ENCODE data around the gene GPR137.

Gene GPR137

GRCh38 chr11:64249563-64250414 lies 35.9 kb upstream of the GPR137 start:
- DNase-seq = no peak

GRCh38 chr11:64250415-64251015 lies 35.1 kb upstream of the GPR137 start:
- no peak for DNase-seq

GRCh38 chr11:64251016-64251752 lies 34.5 kb upstream of the GPR137 start, which contains the start of gene PLCB3:
Gene PLCB3, plus strand, starts transcription at chr11:64251530. Its CDS starts 120 bp downstream, at chr11:64251650.
- DNase-seq = no peak

GRCh38 chr11:64251753-64252002 lies 34.0 kb upstream of the GPR137 start:
- no peak for DNase-seq

GRCh38 chr11:64252003-64252872 lies 33.4 kb upstream of the GPR137 start:
- no peak for DNase-seq

GRCh38 chr11:64253043-64253442 lies 32.6 kb upstream of the GPR137 start:
- DNase-seq = no peak

GRCh38 chr11:64253481-64253880 lies 32.2 kb upstream of the GPR137 start:
- DNase-seq = no peak

- DNase-seq = no peak
These were observed 31.3 kb upstream of the GPR137 start for GRCh38 chr11:64254326-64254725.

GRCh38 chr11:64255135-64256128 lies 30.2 kb upstream of the GPR137 start:
- DNase-seq = no peak

- no peak for DNase-seq
These were observed 29.3 kb upstream of the GPR137 start for GRCh38 chr11:64256300-64256699.

GRCh38 chr11:64258356-64258755 lies 27.3 kb upstream of the GPR137 start:
- DNase-seq = no peak

GRCh38 chr11:64258946-64259532 lies 26.6 kb upstream of the GPR137 start:
- DNase-seq = no peak

GRCh38 chr11:64259533-64260067 lies 26.0 kb upstream of the GPR137 start:
- no peak for DNase-seq

- no peak for DNase-seq
These were observed 25.4 kb upstream of the GPR137 start for GRCh38 chr11:64260147-64260708.

- DNase-seq = no peak
These were observed 24.0 kb upstream of the GPR137 start for GRCh38 chr11:64261556-64262080.

- DNase-seq = no peak
These were observed 23.2 kb upstream of the GPR137 start for GRCh38 chr11:64262271-64263002.

GRCh38 chr11:64263021-64263946 lies 22.4 kb upstream of the GPR137 start:
- no peak for DNase-seq

- DNase-seq = no peak
These were observed 21.7 kb upstream of the GPR137 start for GRCh38 chr11:64263947-64264317.
